NCI-H2196 (cell line): ENCODE results near the gene CALML6.

Experiments used
- DNase-seq: peaks from one replicate; lab custom pipeline; 2025; ENCODE audit not compliant: unreplicated experiment; lab: John Stamatoyannopoulos, UW

The CALML6 gene

GRCh38 chr1:1964811-1965210, 49.8 kb downstream of the CALML6 start:
- DNase-seq, result no peak

GRCh38 chr1:1965546-1965945, 50.5 kb downstream of the CALML6 start:
- DNase-seq, result no peak

GRCh38 chr1:1966071-1966740, 51.1 kb downstream of the CALML6 start:
- DNase-seq, result no peak
